AG04450 (cell line): ENCODE data around the gene TOX2. TPM values are rescaled to one million over a fixed set of nuclear protein-coding genes. Genes with fewer than 3 reads are reported as not detected.

ENCODE experiments used
- CTCF ChIA-PET: fragments of 300-600, 350-600 bp; formaldehyde crosslinking; extraction: SDS; loops from one replicate; lab custom pipeline; 2022; ENCODE audit warnings: antibody characterized with exemption, inconsistent platforms; lab: Charles Lee
- POLR2A ChIA-PET: fragments of 350-600 bp; formaldehyde crosslinking; extraction: SDS; loops from one replicate; lab custom pipeline; 2021; ENCODE audit warnings: antibody characterized with exemption, inconsistent platforms; lab: Yijun Ruan, JAX
- DNase-seq: peaks from one replicate; pipeline ENCODE4 v3.0.0-alpha.2; 2011; ENCODE audit warnings: low read depth, low spot score
- H3K27ac ChIP-seq: one replicate; pipeline ENCODE4 v1.5.1; 2012; ENCODE audit warnings: low read depth, low read length, control low read depth
- H3K27me3 ChIP-seq: one replicate; pipeline ENCODE4 v1.6.0; 2012; ENCODE audit warnings: low read length; ENCODE audit not compliant: control insufficient read depth, insufficient read depth
- H3K4me3 ChIP-seq: 2 replicates; pipeline ENCODE4 v1.5.1; 2011; ENCODE audit warnings: mild to moderate bottlenecking, low read depth, low read length, control low read depth
- H3K9me3 ChIP-seq: 2 replicates; pipeline ENCODE4 v1.5.1; 2012; ENCODE audit warnings: low read length; ENCODE audit not compliant: control insufficient read depth, insufficient read depth
- CTCF ChIP-seq: IDR thresholded peaks from 2 replicates; pipeline ENCODE4 v1.5.1; 2011; ENCODE audit warnings: low read depth, low read length, control low read depth, inconsistent platforms
- polyA plus RNA-seq: library from polyadenylated mRNA; depleted of rRNA; stranded (reverse); fragments of >200 nt; gene quantifications from 2 replicates; pipeline ENCODE4 v1.2.3, GENCODE V29; 2011

TOX2 gene
- polyA plus RNA-seq, 1 experiment, result 10.6 TPM

- POLR2A ChIA-PET, result interaction anchor here (1.1 kb wide), 1 partner anchor 330 kb away, joined by 4 read pairs; no protein-coding TSS in a partner anchor
- H3K4me3 ChIP-seq, result no peak overlapping the region
- CTCF ChIA-PET, result interaction anchor here (0.6 to 7.6 kb wide), 64 partner anchors 9 to 646 kb away, joined by 3 to 197 read pairs (median 4); partner anchors contain the start of genes GTSF1L and SRSF6
- no peaks in the 10 kb centered on the region for H3K27me3 ChIP-seq
- peak; percentile 98 for TF ChIP-seq CTCF
- peak; percentile 61 for DNase-seq
- no peaks in the 10 kb centered on the region; the same call in 1 of the 2 replicates for H3K9me3 ChIP-seq
- H3K27ac ChIP-seq, result peak overlapping the region; percentile 42
These were observed 166.1 kb downstream of the TOX2 start for GRCh38 chr20:44080646-44081267.

GRCh38 chr20:44081476-44081875 lies 166.8 kb downstream of the TOX2 start:
- ChIA-PET POLR2A (no interaction called here), CTCF (interaction anchor here (0.8 to 7.6 kb wide), 6 partner anchors 8 to 632 kb away, joined by 3 to 197 read pairs (median 4); no protein-coding TSS in a partner anchor)
- no peaks in the 10 kb centered on the region for H3K27me3 ChIP-seq
- no peaks in the 10 kb centered on the region; the same call in 1 of the 2 replicates for H3K9me3 ChIP-seq
- no peak for DNase-seq
- TF ChIP-seq CTCF, result no peak
- no peak overlapping the region for H3K4me3 ChIP-seq
- H3K27ac ChIP-seq, result no peak overlapping the region

- POLR2A ChIA-PET, result no interaction called here
- CTCF ChIA-PET, result interaction anchor here (0.8 to 7.6 kb wide), 6 partner anchors 8 to 632 kb away, joined by 3 to 197 read pairs (median 4); no protein-coding TSS in a partner anchor
- DNase-seq, result no peak
- H3K4me3 ChIP-seq, result no peak overlapping the region
- no peaks in the 10 kb centered on the region; the same call in 1 of the 2 replicates for H3K9me3 ChIP-seq
- H3K27me3 ChIP-seq, result no peaks in the 10 kb centered on the region
- TF ChIP-seq CTCF, result no peak
- no peak overlapping the region for H3K27ac ChIP-seq
These were observed 167.2 kb downstream of the TOX2 start for GRCh38 chr20:44081888-44082287.

GRCh38 chr20:44083220-44083933 lies 168.7 kb downstream of the TOX2 start:
- no peak for TF ChIP-seq CTCF
- H3K27me3 ChIP-seq, result no peaks in the 10 kb centered on the region
- peak overlapping the region; percentile 12 for H3K27ac ChIP-seq
- no peak for DNase-seq
- ChIA-PET CTCF (interaction anchor here (0.9 to 7.6 kb wide), 3 partner anchors 107 to 545 kb away, joined by 3 to 197 read pairs (median 4); no protein-coding TSS in a partner anchor), POLR2A (interaction anchor here (0.7 kb wide), 1 partner anchor 292 kb away, joined by 5 read pairs; no protein-coding TSS in a partner anchor)
- H3K4me3 ChIP-seq, result no peak overlapping the region
- H3K9me3 ChIP-seq, result no peaks in the 10 kb centered on the region; the same call in 1 of the 2 replicates
